GM21717 (cell line): ENCODE data around the gene KHDC1.
"Not testable (repeated sequence)": the region's sequence is repeated elsewhere in the genome, so short reads cannot be mapped to it uniquely, and the experiment has no call there.

ENCODE experiments used
- ATAC-seq: cut with Tn5 transposase; IDR thresholded peaks from one replicate; pipeline ENCODE4 v1.9.1; 2021; ENCODE audit warnings: mild to moderate bottlenecking, moderate library complexity; ENCODE audit not compliant: unreplicated experiment

Gene KHDC1

DNA sequence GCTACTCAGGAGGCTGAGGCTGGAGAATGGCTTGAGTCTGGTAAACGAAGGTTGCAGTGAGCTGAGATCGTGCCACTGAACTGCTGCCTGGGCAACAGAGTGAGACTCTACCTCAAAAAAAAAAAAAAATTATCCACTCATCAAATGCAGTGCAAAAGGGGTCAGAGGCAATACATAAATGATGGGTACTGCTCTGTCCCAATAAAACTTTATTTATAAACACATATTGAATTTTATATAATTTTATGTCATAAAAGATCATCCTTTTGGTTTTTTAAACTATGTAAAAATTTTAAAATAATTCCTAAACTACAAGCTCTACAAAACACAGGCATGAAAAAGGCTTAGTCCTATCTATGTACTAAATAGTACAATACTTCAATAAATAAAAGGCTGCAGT lies 10.3 kb downstream of the KHDC1 start:
- no peak for ATAC-seq

GRCh38 chr6:73250016-73250415 lies 13.0 kb downstream of the KHDC1 start:
- no peak for ATAC-seq

- no peak for ATAC-seq
Measured at GRCh38 chr6:73248192-73248903, 14.6 kb downstream of the KHDC1 start.

DNA sequence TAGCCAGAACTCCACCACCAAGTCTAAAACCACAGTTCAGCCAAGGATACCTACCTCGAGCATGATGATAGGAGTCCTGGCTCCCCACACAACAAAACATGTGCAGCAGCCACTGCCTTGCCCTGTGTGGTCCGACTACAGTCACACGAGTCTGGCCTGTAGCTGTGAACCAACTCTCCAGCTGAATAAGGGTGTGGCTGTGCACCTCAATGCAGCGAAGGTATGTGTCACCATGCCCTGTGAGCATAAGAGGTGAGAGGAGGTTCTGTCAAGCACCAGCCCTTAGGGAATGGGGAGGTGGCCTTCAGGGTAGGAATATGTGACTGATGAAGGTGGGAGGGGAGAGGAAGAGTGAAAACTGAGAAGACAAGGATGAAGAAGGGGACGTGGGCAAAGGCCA lies 21.0 kb downstream of the KHDC1 start:
- no peak for ATAC-seq

DNA sequence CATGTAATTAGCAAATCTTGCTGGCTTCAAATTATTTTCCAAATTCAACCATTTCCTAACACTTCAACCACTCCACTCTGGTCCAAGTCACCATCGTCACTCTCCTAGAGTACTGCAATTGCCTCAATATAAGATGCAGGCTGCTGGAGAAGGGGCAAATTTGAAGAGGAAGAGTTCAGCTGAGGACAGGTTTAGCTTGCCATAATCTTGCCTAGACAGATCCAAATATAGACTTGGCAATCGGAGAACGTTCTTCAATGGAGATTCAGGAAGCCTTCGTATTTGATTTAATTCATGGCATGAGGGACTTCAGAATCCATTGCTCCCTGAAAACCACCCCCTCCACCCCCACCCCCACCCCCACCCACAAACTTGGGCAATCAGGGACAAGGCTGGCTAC lies 22.3 kb downstream of the KHDC1 start:
- no peak for ATAC-seq

GRCh38 chr6:73236144-73236750 lies 26.7 kb downstream of the KHDC1 start:
- no peak for ATAC-seq

DNA sequence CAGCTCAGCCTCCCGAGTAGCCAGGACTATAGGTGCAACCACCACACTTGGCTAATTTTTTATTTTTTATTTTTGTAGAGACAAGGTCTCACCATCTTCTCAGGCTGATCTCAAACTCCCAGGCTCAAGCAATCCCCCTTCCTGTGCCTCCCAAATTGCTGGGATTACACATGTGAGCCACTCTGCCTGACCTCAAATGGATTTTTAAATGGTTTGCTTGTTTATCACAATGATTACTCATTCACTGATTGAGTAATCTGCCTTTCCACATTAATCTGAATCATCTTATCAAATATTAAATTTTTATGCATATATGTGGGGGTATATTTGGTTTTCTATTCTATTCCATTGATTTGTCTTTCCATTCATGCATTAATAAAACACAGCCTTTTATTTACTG lies 28.3 kb downstream of the KHDC1 start:
- no peak for ATAC-seq

DNA sequence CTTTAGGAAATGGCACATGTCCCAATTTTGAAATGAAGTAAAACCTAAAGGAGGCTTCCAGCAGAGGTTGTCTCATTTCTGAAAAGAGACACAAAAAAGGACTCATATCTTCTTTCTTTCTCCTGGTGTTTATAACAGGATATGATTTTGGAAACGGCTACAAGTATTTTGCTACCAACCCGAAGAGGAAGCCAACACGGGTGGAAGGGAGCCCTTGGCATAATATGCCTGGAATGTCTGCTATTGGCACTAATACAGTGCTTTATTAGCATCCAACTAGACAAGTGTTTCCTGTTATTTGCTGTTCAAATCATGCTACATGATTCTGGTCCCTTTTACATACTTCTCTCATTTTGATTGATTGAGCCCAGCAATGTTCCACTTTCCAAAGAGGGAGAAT lies 29.0 kb downstream of the KHDC1 start:
- ATAC-seq: not testable (repeated sequence)

DNA sequence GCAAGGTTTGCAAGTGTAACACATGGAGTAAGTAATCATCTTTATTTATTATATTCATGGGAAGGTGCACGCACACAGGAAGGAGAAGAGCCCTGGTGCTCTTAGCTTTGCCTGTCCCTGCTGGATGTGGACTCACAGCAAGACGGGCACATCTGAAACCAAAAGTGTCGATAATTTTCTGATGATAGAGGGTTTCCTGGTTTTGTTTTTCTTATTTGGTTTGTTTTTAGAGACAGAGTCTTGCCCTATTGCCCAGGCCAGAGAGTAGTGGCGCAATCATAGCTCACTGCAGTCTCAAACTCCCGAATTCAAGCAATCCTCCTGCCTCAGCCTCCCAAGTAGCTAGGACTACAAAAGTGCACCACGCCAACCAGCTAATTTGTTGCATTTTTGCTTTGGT lies 29.9 kb downstream of the KHDC1 start:
- no peak for ATAC-seq

DNA sequence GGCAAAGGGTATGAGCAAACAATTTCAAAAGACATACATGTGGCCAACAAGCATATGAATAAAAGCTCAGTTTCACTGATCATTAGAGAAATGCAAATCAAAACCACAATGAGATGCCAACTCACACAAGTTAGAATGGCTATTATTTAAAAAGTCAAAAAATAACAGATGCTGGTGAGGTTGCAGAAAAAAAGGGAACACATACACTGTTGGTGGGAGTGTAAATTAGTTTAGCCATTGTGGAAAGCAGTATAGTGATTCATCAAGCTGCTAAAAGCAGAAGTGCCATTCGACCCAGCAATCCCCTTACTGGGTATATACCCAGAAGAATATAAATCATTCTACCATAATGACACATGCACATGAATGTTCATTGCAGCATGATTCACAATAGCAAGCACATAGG lies 31.0 kb downstream of the KHDC1 start:
- no peak for ATAC-seq

DNA sequence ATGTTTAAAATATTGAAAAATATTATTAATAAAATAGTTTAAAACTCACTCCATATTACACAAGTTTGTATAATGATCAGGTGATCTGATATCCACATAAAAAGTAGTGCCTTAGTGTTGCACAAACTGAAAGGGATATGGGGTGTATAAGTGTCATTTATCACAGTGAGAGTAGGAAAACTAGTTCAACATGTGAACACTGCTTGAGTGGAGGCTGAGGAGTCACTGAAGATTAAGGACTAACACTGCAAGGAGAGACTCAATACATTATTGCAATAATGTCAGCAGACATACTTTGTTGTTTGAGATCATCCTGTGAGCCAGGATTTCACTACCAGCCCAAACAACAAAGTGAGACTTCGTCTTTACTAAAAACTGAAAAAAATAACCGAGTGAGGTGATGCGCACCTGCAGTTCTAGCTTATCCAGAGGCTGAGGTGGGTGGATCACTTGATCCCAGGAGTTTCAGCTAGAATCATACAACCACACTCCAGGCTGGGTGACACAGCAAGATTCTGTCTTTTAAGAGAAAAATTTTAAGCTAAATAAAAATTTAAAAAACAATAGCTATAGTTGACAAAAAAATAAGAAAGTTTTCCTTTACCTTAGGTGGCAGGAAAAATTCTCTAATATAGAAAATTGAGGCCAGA lies 35.3 kb downstream of the KHDC1 start:
- ATAC-seq: no peak

GRCh38 chr6:73225396-73225795 lies 37.6 kb downstream of the KHDC1 start, which contains the start of gene KHDC1L:
Gene KHDC1L (minus strand): TSS chr6:73225496. CDS start chr6:73225408, 88 bp downstream.
- ATAC-seq: no peak

GRCh38 chr6:73216859-73217258 lies 46.1 kb downstream of the KHDC1 start:
- ATAC-seq: no peak

GRCh38 chr6:73209117-73209516 lies 53.9 kb downstream of the KHDC1 start:
- ATAC-seq: no peak

GRCh38 chr6:73207221-73207837 lies 55.7 kb downstream of the KHDC1 start:
- no peak for ATAC-seq

DNA sequence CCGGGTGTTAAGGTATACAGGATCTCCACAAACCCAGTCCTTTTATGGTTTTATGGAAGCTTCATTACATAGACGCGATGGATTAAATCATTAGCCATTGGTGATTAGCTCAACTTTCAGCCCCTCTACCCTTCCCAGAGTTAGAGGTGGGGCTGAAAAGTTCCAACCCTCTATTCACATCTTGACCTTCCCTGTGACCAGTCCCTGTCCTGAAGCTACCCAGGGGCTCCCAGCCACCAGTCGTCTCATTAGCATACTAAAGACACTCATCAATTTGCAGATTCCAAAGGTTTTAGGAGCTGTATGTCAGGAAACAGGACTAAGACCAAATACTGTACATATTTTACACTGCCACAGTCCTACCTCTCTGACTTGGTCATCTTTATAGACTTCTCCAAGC lies 58.7 kb downstream of the KHDC1 start:
- ATAC-seq: no peak

- no peak for ATAC-seq
Measured at GRCh38 chr6:73203098-73203497, 59.9 kb downstream of the KHDC1 start.

- ATAC-seq: no peak
Measured at GRCh38 chr6:73200735-73201134, 62.3 kb downstream of the KHDC1 start.

DNA sequence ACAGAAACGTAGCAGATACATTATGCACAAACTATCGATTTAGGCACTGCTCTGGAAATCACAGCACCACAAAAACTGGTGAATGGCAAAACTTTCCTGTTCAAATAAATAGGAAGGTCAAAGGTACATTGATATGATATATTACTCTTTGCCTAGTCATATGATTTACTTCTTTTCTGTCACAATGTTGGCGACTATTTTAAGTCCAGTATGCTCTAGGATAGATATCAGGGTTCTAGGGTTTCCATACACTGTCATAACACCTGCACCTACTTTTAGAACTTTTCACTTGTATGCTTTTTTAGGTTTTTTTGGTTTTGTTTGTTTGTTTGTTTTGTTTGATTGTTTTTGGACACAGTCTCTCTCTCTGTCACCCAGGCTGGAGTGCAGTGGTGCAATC lies 62.7 kb downstream of the KHDC1 start:
- ATAC-seq: no peak

DNA sequence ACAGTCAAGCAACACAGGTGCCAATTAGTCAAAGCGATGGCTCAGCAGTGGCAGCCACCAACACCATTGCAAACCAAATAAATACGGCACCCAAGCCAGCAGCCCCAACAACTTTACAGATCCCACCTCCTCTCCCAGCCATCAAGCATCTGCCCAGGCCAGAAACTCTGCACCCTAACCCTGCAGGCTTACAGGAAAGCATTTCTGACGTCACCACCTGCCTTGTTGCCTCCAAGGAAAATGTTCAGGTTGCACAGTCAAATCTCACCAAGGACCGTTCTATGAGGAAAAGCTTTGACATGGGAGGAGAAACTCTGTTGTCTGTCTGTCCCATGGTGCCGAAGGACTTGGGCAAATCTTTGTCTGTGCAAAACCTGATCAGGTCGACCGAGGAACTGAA lies 68.3 kb downstream of the KHDC1 start:
- no peak for ATAC-seq

DNA sequence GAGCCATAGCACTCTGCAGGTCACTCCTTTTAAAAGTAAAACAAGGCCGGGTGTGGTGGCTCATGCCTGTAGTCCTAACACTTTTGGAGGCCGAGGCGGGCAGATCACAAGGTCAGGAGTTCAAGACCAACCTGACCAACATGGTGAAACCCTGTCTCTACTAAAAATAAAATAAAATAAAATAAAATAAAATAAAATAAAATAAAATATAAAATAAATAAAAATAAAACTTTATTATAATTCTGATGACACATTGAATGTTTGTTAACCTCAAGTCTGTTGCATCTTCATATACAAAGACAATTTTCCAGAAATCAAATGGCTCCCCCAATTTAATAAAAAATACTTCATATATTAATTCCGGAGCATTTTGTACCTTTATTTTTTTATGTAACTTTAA lies 69.7 kb downstream of the KHDC1 start:
- not testable (repeated sequence) for ATAC-seq
